Mesendoderm (in vitro differentiated cells): ENCODE data around the gene S100A7.
"Not testable (repeated sequence)": the region's sequence is repeated elsewhere in the genome, so short reads cannot be mapped to it uniquely, and the experiment has no call there.

Source experiments
- DNase-seq: peaks from one replicate; pipeline ENCODE4 v3.0.0; 2013
- H2AK5ac ChIP-seq: 2 replicates; pipeline ENCODE4 v1.6.1; 2013; ENCODE audit warnings: low read length, inconsistent platforms
- H2BK120ac ChIP-seq: 2 replicates; pipeline ENCODE4 v1.6.1; 2013; ENCODE audit warnings: low read depth, mild to moderate bottlenecking, low read length, moderate library complexity, mixed read lengths
- H2BK15ac ChIP-seq: replicated peaks from 2 replicates; pipeline ENCODE4 v1.6.1; 2013; ENCODE audit warnings: low read depth, mild to moderate bottlenecking, moderate library complexity
- H2BK5ac ChIP-seq: 2 replicates; pipeline ENCODE4 v1.6.1; 2013; ENCODE audit warnings: low read length, inconsistent platforms
- H3K18ac ChIP-seq: 2 replicates; pipeline ENCODE4 v1.6.1; 2013; ENCODE audit warnings: mild to moderate bottlenecking, low read length, mixed read lengths
- H3K23ac ChIP-seq: one replicate; pipeline ENCODE4 v1.6.1; 2013; ENCODE audit warnings: low read length
- H3K27ac ChIP-seq: 2 replicates; pipeline ENCODE4 v1.5.1; 2013; ENCODE audit warnings: low read depth, mild to moderate bottlenecking, inconsistent platforms, low read length, moderate library complexity
- H3K27me3 ChIP-seq: 2 replicates; pipeline ENCODE4 v1.6.1; 2013; ENCODE audit warnings: low read length, control low read depth, mild to moderate bottlenecking, inconsistent platforms; ENCODE audit not compliant: insufficient read depth, poor library complexity
- H3K36me3 ChIP-seq: 2 replicates; pipeline ENCODE4 v1.6.1; 2013; ENCODE audit warnings: low read length, inconsistent platforms; ENCODE audit not compliant: control insufficient read depth, insufficient read depth
- H3K4ac ChIP-seq: one replicate; pipeline ENCODE4 v1.6.1; 2013; ENCODE audit warnings: low read depth, mild to moderate bottlenecking, low read length, moderate library complexity
- H3K4me1 ChIP-seq: 2 replicates; pipeline ENCODE4 v1.6.1; 2013; ENCODE audit warnings: low read depth, low read length, inconsistent platforms; ENCODE audit not compliant: control insufficient read depth
- H3K4me2 ChIP-seq: 2 replicates; pipeline ENCODE4 v1.6.1; 2013; ENCODE audit warnings: low read length
- H3K4me3 ChIP-seq: 2 replicates; pipeline ENCODE4 v1.5.1; 2013; ENCODE audit warnings: mild to moderate bottlenecking, low read length
- H3K56ac ChIP-seq: one replicate; pipeline ENCODE4 v1.6.1; 2013; ENCODE audit warnings: low read length
- H3K79me1 ChIP-seq: 2 replicates; pipeline ENCODE4 v1.6.1; 2013; ENCODE audit warnings: low read length, inconsistent platforms
- H3K79me2 ChIP-seq: 2 replicates; pipeline ENCODE4 v1.6.1; 2013; ENCODE audit warnings: mild to moderate bottlenecking, low read length; ENCODE audit not compliant: control insufficient read depth, insufficient read depth
- H3K9ac ChIP-seq: 2 replicates; pipeline ENCODE4 v1.6.1; 2013; ENCODE audit warnings: low read length, inconsistent platforms
- H4K5ac ChIP-seq: one replicate; pipeline ENCODE4 v1.6.1; 2013; ENCODE audit warnings: low read length
- H4K8ac ChIP-seq: one replicate; pipeline ENCODE4 v1.6.1; 2013; ENCODE audit warnings: low read depth, mild to moderate bottlenecking, control low read depth, low read length, moderate library complexity
- WGBS: extraction: QIAGEN DNeasy Blood & Tissue Kit; methylation state at CpG from one replicate; pipeline ENCODE4 v1.1.7; 2013; ENCODE audit warnings: low lambda C conversion rate, missing lambda C conversion rate; ENCODE audit not compliant: insufficient coverage; ENCODE audit errors: extremely low coverage; 5-methylcytosine and 5-hydroxymethylcytosine counted together

Gene S100A7

DNA sequence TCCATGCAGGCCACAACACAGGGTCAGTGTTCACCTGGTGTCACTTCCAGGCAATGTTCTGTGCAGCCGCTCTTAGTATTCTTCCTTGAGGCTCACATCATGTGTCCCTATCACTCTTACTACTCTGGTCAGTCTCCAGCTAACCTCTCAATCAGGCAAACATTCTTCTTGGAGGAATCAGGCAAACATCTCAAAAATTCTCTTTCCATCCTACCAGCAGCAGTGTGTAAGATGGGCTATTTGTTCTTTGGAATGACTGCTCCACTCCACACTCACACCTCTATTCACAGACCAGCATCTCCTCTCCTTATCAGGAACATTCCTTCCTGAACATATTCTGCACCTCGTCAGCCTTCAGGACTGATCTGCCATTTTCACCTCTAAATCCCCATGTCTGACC lies 40.1 kb downstream of the S100A7 start:
- H3K23ac ChIP-seq = no peak overlapping the region
- DNase-seq = no peak
- H2BK15ac ChIP-seq = no peak overlapping the region
- no peaks in the 10 kb centered on the region for H3K36me3 ChIP-seq
- H3K79me1 ChIP-seq = no peaks in the 10 kb centered on the region
- H3K4me2 ChIP-seq = no peak overlapping the region
- H3K79me2 ChIP-seq = no peaks in the 10 kb centered on the region
- H3K4me3 ChIP-seq = no peak overlapping the region
- H3K27ac ChIP-seq = no peak overlapping the region
- no peaks in the 10 kb centered on the region for H3K4me1 ChIP-seq
- H2BK120ac ChIP-seq = no peak overlapping the region
- H2BK5ac ChIP-seq = no peak overlapping the region
- no peak overlapping the region for H4K8ac ChIP-seq
- no peak overlapping the region for H2AK5ac ChIP-seq
- H4K5ac ChIP-seq = no peak overlapping the region
- no peak overlapping the region for H3K9ac ChIP-seq
- no peak overlapping the region for H3K18ac ChIP-seq
- H3K27me3 ChIP-seq = no peaks in the 10 kb centered on the region
- no peak overlapping the region for H3K56ac ChIP-seq
- WGBS = no CpG with 5 or more reads among the region's 2 CpGs
- H3K4ac ChIP-seq = no peak overlapping the region

DNA sequence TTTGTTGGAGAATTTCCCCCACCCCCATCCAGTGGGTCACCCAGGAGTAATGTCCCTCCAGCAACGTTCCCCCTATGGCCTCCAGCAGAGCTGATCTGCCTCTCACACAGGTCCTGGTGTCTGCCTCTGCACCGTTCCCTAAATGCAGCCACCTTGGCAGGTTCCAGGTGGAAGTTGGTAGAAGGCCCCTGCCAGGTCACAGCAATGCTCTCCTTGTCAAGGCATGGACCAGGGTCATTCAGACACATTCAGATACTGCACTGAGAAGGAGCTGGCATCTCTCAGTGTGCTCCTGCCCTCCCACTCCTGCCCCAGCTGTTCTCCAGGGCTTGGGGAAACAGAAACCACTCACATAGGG lies 41.0 kb downstream of the S100A7 start:
- H3K27ac ChIP-seq, H3K27me3 ChIP-seq, H3K23ac ChIP-seq, H3K4ac ChIP-seq, H3K4me3 ChIP-seq, H2BK5ac ChIP-seq, H2AK5ac ChIP-seq, H2BK120ac ChIP-seq, H2BK15ac ChIP-seq, H3K79me2 ChIP-seq, H3K56ac ChIP-seq, H3K18ac ChIP-seq, H3K4me1 ChIP-seq, H4K8ac ChIP-seq, H3K9ac ChIP-seq, H3K4me2 ChIP-seq, H3K36me3 ChIP-seq, DNase-seq, H4K5ac ChIP-seq, H3K79me1 ChIP-seq: not testable (repeated sequence)
- WGBS = no CpG with 5 or more reads among the region's 2 CpGs

DNA sequence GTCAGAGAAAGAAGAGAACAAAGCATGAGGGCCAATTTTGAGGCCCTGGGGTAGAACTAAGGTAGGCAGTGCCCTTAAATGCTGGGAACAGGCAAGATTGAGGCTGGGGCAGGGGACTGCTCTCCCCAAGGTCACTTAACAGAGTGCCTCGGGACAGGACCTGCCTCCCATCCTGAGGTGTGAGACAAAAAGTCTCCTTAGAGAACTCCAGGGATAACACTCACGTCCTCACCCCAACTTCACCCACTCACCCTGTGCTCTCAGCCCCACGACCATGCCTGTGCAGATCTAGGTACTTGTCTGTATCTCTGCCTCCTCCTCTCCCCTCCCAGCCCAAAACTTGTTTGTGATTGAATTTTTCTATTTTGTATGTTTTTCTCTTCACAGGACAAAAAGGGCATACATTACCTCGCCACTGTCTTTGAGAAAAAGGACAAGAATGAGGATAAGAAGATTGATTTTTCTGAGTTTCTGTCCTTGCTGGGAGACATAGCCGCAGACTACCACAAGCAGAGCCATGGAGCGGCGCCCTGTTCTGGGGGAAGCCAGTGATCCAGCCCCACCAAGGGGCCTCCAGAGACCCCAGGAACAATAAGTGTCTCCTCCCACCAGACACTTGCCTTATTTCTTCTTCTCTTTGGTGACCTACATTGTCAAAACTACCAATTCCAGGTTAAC lies 41.6 kb downstream of the S100A7 start:
- WGBS = no CpG with 5 or more reads among the region's 7 CpGs
- not testable (repeated sequence) for H3K23ac ChIP-seq, H3K36me3 ChIP-seq, H2AK5ac ChIP-seq, H3K56ac ChIP-seq, H3K9ac ChIP-seq, H3K27me3 ChIP-seq, H3K18ac ChIP-seq, H2BK120ac ChIP-seq, H2BK15ac ChIP-seq, H2BK5ac ChIP-seq, H3K79me1 ChIP-seq, H3K4ac ChIP-seq, H4K8ac ChIP-seq, DNase-seq, H3K27ac ChIP-seq, H3K4me3 ChIP-seq, H3K4me1 ChIP-seq, H4K5ac ChIP-seq, H3K4me2 ChIP-seq, H3K79me2 ChIP-seq

DNA sequence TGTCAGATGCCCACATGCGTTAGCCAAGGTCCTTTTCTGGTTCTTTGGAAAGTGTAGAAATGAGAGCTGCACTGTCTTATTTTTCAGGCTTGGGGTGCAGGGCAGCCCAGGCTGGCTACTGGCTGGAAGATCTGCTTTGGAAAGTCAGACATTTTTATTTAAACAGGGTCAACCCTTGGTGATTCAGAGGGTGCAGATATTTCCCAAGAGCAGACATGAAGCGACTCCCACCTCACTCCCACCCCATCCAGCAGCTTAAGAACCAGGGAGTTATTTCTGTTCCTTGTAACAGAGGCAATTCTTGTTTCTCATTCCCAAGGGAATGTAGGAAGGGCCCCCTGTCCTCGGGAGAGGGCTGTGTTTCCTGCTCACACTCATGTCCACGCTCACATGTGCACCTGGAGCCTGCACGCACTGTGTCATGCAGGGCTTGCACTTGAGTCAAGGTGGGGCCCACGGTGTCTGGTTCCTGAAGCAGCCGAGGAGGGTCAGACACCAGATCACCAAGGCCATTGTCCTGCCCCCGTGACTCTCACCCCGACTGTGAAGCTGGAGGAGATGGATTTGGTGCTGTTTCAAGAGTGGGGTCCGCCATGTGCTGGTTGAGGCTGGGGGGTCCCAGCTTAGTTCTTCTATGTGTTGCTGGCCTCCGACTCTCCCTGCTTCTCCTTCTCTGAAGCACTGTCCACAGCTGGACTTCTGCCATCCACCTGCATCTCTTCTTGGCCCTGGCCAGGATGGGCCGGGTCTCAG lies 43.1 kb downstream of the S100A7 start:
- Histone ChIP-seq H3K4me1 (no peaks in the 10 kb centered on the region), H2AK5ac (no peak overlapping the region), H4K8ac (no peak overlapping the region), H2BK15ac (no peak overlapping the region), H3K36me3 (no peaks in the 10 kb centered on the region), H3K56ac (no peak overlapping the region), H3K27me3 (no peaks in the 10 kb centered on the region), H3K27ac (no peak overlapping the region), H4K5ac (no peak overlapping the region), H3K18ac (no peak overlapping the region), H3K4ac (no peak overlapping the region), H3K79me2 (no peaks in the 10 kb centered on the region), H3K4me3 (no peak overlapping the region), H3K23ac (no peak overlapping the region), H3K79me1 (no peaks in the 10 kb centered on the region), H3K9ac (no peak overlapping the region), H3K4me2 (no peak overlapping the region), H2BK120ac (no peak overlapping the region), H2BK5ac (no peak overlapping the region)
- no CpG with 5 or more reads among the region's 12 CpGs for WGBS
- DNase-seq = no peak

DNA sequence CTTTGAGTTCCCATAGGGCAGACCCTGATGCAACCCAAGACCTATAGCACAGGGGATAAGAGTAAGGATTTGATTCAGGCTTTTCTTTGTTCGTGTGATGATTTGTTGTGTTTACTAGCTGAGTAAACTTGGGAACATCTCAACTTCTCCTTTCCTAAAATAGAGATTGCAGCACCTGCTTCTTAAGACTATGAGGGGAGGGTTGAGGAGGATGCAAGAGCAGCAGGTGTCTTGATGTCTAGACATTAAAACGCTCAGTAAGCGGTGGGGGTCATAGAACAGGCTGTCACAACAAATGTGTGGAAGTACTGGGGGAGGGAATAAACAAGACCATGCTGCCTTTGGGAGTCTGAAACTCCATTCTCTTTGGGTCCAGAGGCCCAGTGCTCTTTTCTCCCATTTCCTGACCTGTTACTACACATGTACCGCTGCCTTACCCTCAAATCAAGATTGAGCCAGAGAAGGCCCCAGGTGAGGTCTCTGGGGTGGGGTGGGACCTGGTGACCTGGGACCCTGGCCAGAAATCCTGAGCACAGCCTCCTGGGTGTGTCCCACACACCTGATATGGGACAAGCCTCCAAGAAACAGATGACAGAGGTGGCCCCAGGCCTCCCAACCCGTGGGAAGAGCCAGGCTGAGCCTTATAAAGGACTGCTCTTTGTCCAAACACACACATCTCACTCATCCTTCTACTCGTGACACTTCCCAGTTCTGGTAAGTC lies 44.4 kb downstream of the S100A7 start, which contains the start of gene S100A7A:
Gene S100A7A, plus strand, starts transcription at position 671 of the 721 bp plus-strand sequence. CDS start 1,563 bp downstream, outside the sequence.
- Histone ChIP-seq H2AK5ac (no peak within 1 kb of the TSS), H2BK15ac (no peak within 1 kb of the TSS), H3K27ac (no peak within 1 kb of the TSS), H3K56ac (no peak within 1 kb of the TSS), H3K36me3 (no peaks in the 10 kb centered on the region), H3K79me1 (no peaks in the 10 kb centered on the region), H3K4me1 (no peaks in the 10 kb centered on the region), H3K4ac (no peak within 1 kb of the TSS), H3K4me3 (no peak within 1 kb of the TSS), H3K23ac (no peak within 1 kb of the TSS), H4K5ac (no peak within 1 kb of the TSS), H3K4me2 (no peak within 1 kb of the TSS), H3K9ac (no peak within 1 kb of the TSS), H3K18ac (no peak within 1 kb of the TSS), H4K8ac (no peak within 1 kb of the TSS), H3K79me2 (no peaks in the 10 kb centered on the region), H2BK5ac (no peak within 1 kb of the TSS), H3K27me3 (no peaks in the 10 kb centered on the region), H2BK120ac (no peak within 1 kb of the TSS)
- WGBS = no CpG with 5 or more reads among the region's 6 CpGs
- DNase-seq = no peak
